Left cardiac atrium (tissue), 4 donors: ENCODE measurements around the gene CTDSP1. TPM values are rescaled to one million over a fixed set of nuclear protein-coding genes. Genes with fewer than 3 reads are reported as not detected.
A peak's percentile ranks its signal among the peaks of the same experiment; 100 is the strongest.

ENCODE experiments used
- ATAC-seq, 2 donors: fragments of 200-7000 bp; cut with Tn5 transposase; one replicate each; pipeline ENCODE4 v1.9.1; 2020; ENCODE audit warnings: mild to moderate bottlenecking in 2 of 2, moderate library complexity in 2 of 2
- DNase-seq: peaks from one replicate; pipeline ENCODE4 v3.0.0-alpha.2; 2020
- intact Hi-C, 2 donors: fragments of 100-400 bp; cut with DNase I; formaldehyde crosslinking; loops; one replicate each; pipeline versions ENCODE4 v1.14.1 to v1.15.1; 2022 to 2023
- total RNA-seq, 2 donors: library from RNA; stranded (reverse); fragmentation: NEBNext Ultra II Directional; extraction: Animal tissue kit (Norgen Biotek cat#: 25700); gene quantifications; one replicate each; pipeline ENCODE4 v1.2.1, GENCODE V29; 2021
- donor health status: DM: no; HTN: yes; CAD: no.
- donor health status: DM: no; HTN: yes; CAD: no; lungs with severe emphysema.
- donor health status: DM: yes; HTN: yes; CAD: no.
- donor health status: Dilated cardiomyopathy.

The CTDSP1 gene
- total RNA-seq, 2 donors from 2014 or later = 101 to 106 TPM

- DNase-seq (no peak), ATAC-seq (no peak)
- intact Hi-C loops = no loop called here
Observed at GRCh38 chr2:218375212-218375611, 24.5 kb upstream of the CTDSP1 start.

GRCh38 chr2:218378053-218378452 lies 21.6 kb upstream of the CTDSP1 start:
- ATAC-seq = no peak
- intact Hi-C loops = no loop called here
- no peak for DNase-seq

GRCh38 chr2:218381916-218382366 lies 17.7 kb upstream of the CTDSP1 start, which contains the start of gene SLC11A1:
Gene SLC11A1, plus strand, starts transcription at chr2:218382273. Its CDS starts 96 bp downstream, at chr2:218382369.
- peak; percentile 66 to 77 for ATAC-seq
- DNase-seq = peak; percentile 62
- intact Hi-C loops = no loop called here

GRCh38 chr2:218382785-218383184 lies 16.9 kb upstream of the CTDSP1 start:
- intact Hi-C loops = no loop called here
- no peak for ATAC-seq
- no peak for DNase-seq

GRCh38 chr2:218383892-218384519 lies 15.7 kb upstream of the CTDSP1 start:
- intact Hi-C loops = no loop called here
- ATAC-seq (no peak), DNase-seq (no peak)

GRCh38 chr2:218384975-218385374 lies 14.7 kb upstream of the CTDSP1 start:
- no peak for DNase-seq
- ATAC-seq = no peak
- intact Hi-C loops = no loop called here

- DNase-seq (no peak), ATAC-seq (no peak)
- intact Hi-C loops = no loop called here
Observed at GRCh38 chr2:218386505-218387368, 12.9 kb upstream of the CTDSP1 start.

- DNase-seq (peak; percentile 72), ATAC-seq (peak; percentile 87)
- intact Hi-C loops = no loop called here
Observed at GRCh38 chr2:218387369-218388194, 12.1 kb upstream of the CTDSP1 start.

GRCh38 chr2:218389333-218390150 lies 10.1 kb upstream of the CTDSP1 start:
- no peak for DNase-seq
- intact Hi-C loops = loop anchor here in 1 of 2 donors (10.0 kb wide), 1 partner anchor 95 kb away; the partner anchor contains the start of gene TMBIM1

GRCh38 chr2:218391202-218391601 lies 8.5 kb upstream of the CTDSP1 start:
- ATAC-seq (no peak), DNase-seq (no peak)
- intact Hi-C loops = loop anchor here in 1 of 2 donors (10.0 kb wide), 1 partner anchor 96 kb away; the partner anchor contains the start of gene TMBIM1

More at GRCh38 chr2:218389333-218390150, 10.1 kb upstream of the CTDSP1 start:
- ATAC-seq = no peak

- intact Hi-C loops = loop anchor here in 1 of 2 donors (10.0 kb wide), 1 partner anchor 98 kb away; the partner anchor contains the start of gene TMBIM1
- no peak for DNase-seq
- no peak for ATAC-seq
Observed at GRCh38 chr2:218392459-218392858, 7.2 kb upstream of the CTDSP1 start.

- intact Hi-C loops = loop anchor here in 1 of 2 donors (10.0 kb wide), 1 partner anchor 98 kb away; the partner anchor contains the start of gene TMBIM1
- DNase-seq (no peak), ATAC-seq (no peak)
Observed at GRCh38 chr2:218392891-218393462, 6.7 kb upstream of the CTDSP1 start.

- ATAC-seq = no peak
- intact Hi-C loops = loop anchor here in 1 of 2 donors (10.0 kb wide), 1 partner anchor 99 kb away; the partner anchor contains the start of gene TMBIM1
- DNase-seq = peak; percentile 35
Observed at GRCh38 chr2:218393750-218394290, 5.8 kb upstream of the CTDSP1 start.

GRCh38 chr2:218394298-218395089 lies 5.2 kb upstream of the CTDSP1 start:
- intact Hi-C loops = loop anchor here in 1 of 2 donors (10.0 kb wide), 1 partner anchor 100 kb away; the partner anchor contains the start of gene TMBIM1
- ATAC-seq = no peak
- no peak for DNase-seq

GRCh38 chr2:218395090-218395444 lies 4.6 kb upstream of the CTDSP1 start:
- no peak for ATAC-seq
- intact Hi-C loops = loop anchor here in 1 of 2 donors (10.0 kb wide), 1 partner anchor 100 kb away; the partner anchor contains the start of gene TMBIM1
- no peak for DNase-seq

- intact Hi-C loops = loop anchor here in 1 of 2 donors (10.0 kb wide), 1 partner anchor 101 kb away; the partner anchor contains the start of gene TMBIM1
- ATAC-seq (no peak), DNase-seq (peak; percentile 27)
Observed at GRCh38 chr2:218395456-218395825, 4.2 kb upstream of the CTDSP1 start.
